Osteoblast (primary cell): Measurements from ENCODE around the gene FNIP2. TPM values are rescaled to one million over a fixed set of nuclear protein-coding genes. Genes with fewer than 3 reads are reported as not detected.
"Not testable (repeated sequence)": the region's sequence is repeated elsewhere in the genome, so short reads cannot be mapped to it uniquely, and the experiment has no call there.

Source experiments
- DNase-seq: peaks from one replicate; pipeline ENCODE4 v3.0.0; 2011; ENCODE audit warnings: low spot score, mixed read lengths; ENCODE audit not compliant: insufficient read length; ENCODE audit errors: missing footprints
- H2AFZ ChIP-seq: 2 replicates; pipeline ENCODE4 v1.6.0; 2011; ENCODE audit warnings: mild to moderate bottlenecking, low read length
- H3K27ac ChIP-seq: 2 replicates; pipeline ENCODE4 v1.5.1; 2011; ENCODE audit warnings: mild to moderate bottlenecking, low read depth, low read length, moderate library complexity
- H3K27me3 ChIP-seq: 2 replicates; pipeline ENCODE4 v1.6.0; 2012; ENCODE audit warnings: mild to moderate bottlenecking, control low read depth, inconsistent platforms, low read length, moderate library complexity; ENCODE audit not compliant: insufficient read depth
- H3K36me3 ChIP-seq: 2 replicates; pipeline ENCODE4 v1.5.1; 2011; ENCODE audit warnings: mild to moderate bottlenecking, low read length, control low read depth, moderate library complexity; ENCODE audit not compliant: insufficient read depth
- H3K4me1 ChIP-seq: 2 replicates; pipeline ENCODE4 v1.5.1; 2011; ENCODE audit warnings: mild to moderate bottlenecking, low read length, control low read depth, moderate library complexity; ENCODE audit not compliant: insufficient read depth
- H3K4me2 ChIP-seq: 2 replicates; pipeline ENCODE4 v1.6.0; 2011; ENCODE audit warnings: mild to moderate bottlenecking, low read length; ENCODE audit not compliant: insufficient read depth
- H3K4me3 ChIP-seq: fragments of 200-600 bp; sonication (generic); 3 replicates; pipeline ENCODE4 v1.5.1; 2012; ENCODE audit warnings: mild to moderate bottlenecking, low read length, inconsistent platforms; ENCODE audit not compliant: insufficient read depth
- H3K79me2 ChIP-seq: 2 replicates; pipeline ENCODE4 v1.6.0; 2012; ENCODE audit warnings: mild to moderate bottlenecking, low read length, control low read depth, inconsistent platforms; ENCODE audit not compliant: insufficient read depth
- H3K9me3 ChIP-seq: 2 replicates; pipeline ENCODE4 v1.5.1; 2011; ENCODE audit warnings: low read depth, low read length, control low read depth
- H4K20me1 ChIP-seq: 2 replicates; pipeline ENCODE4 v1.6.0; 2012; ENCODE audit warnings: mild to moderate bottlenecking, low read length, control low read depth; ENCODE audit not compliant: insufficient read depth
- total RNA-seq: library from RNA; depleted of rRNA; stranded (reverse); fragments of >200 nt; gene quantifications from 2 replicates; pipeline ENCODE4 v1.2.3, GENCODE V29; 2012
- TF ChIP-seq, protein P1 (sequence below): IDR thresholded peaks from 2 replicates; pipeline ENCODE4 v1.5.1; 2011; ENCODE audit warnings: mild to moderate bottlenecking, low read depth, low read length, moderate library complexity; ENCODE audit errors: extremely low read depth

Gene FNIP2
- total RNA-seq, 1 donor, result 78.9 TPM

DNA sequence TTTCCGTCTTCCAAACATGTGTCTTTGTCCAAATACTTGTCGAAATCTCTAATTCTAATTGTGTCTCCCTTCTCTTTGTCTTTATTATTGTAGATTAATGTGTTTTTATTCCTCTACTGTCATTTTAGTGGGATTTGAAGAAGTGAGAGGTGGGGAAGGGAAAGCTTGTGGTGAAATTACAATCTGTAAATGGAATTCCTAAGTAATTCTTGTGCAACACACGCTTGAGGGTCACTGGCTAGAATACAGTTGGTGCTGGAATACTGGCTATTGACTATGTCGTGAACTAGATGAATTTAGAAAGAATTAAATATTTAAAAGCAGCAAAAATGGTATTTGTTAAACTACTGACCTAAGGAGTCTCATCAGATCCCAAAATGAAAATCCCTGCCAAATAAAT lies 10.7 kb upstream of the FNIP2 start:
- Histone ChIP-seq H3K36me3 (no peaks in the 10 kb centered on the region), H3K79me2 (no peaks in the 10 kb centered on the region), H2AFZ (no peak overlapping the region), H3K27me3 (no peaks in the 10 kb centered on the region), H3K4me3 (no peak overlapping the region), H3K4me2 (no peak overlapping the region), H3K9me3 (no peaks in the 10 kb centered on the region), H3K4me1 (peaks cover 24% of the 10 kb centered on the region), H4K20me1 (no peaks in the 10 kb centered on the region), H3K27ac (no peak overlapping the region)
- DNase-seq, result no peak
- TF ChIP-seq, protein P1, sequence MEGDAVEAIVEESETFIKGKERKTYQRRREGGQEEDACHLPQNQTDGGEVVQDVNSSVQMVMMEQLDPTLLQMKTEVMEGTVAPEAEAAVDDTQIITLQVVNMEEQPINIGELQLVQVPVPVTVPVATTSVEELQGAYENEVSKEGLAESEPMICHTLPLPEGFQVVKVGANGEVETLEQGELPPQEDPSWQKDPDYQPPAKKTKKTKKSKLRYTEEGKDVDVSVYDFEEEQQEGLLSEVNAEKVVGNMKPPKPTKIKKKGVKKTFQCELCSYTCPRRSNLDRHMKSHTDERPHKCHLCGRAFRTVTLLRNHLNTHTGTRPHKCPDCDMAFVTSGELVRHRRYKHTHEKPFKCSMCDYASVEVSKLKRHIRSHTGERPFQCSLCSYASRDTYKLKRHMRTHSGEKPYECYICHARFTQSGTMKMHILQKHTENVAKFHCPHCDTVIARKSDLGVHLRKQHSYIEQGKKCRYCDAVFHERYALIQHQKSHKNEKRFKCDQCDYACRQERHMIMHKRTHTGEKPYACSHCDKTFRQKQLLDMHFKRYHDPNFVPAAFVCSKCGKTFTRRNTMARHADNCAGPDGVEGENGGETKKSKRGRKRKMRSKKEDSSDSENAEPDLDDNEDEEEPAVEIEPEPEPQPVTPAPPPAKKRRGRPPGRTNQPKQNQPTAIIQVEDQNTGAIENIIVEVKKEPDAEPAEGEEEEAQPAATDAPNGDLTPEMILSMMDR, result no peak

DNA sequence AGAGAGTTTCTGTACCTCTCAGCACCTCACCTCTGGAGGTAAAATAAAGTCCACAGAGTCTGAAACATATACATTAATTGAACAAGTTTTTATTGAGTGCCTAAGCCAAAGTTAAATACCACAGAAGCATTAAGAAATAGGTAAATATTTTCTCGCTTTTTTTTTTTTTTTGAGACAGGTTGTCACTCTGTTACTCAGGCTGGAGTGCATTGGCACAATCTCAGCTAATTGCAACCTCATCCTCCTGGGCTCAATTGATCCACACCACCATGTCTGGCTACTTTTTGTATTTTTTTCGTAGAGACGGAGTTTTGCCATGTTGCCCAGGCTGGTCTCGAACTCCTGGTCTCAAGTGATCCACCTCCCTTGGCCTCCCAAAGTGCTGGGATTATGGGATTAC lies 10.1 kb upstream of the FNIP2 start:
- H2AFZ ChIP-seq, result no peak overlapping the region
- H3K36me3 ChIP-seq, result no peaks in the 10 kb centered on the region
- no peak overlapping the region for H3K27ac ChIP-seq
- peaks cover 24% of the 10 kb centered on the region for H3K4me1 ChIP-seq
- H3K27me3 ChIP-seq, result no peaks in the 10 kb centered on the region
- H3K79me2 ChIP-seq, result no peaks in the 10 kb centered on the region
- no peak for DNase-seq
- no peak overlapping the region for H3K4me3 ChIP-seq
- no peaks in the 10 kb centered on the region for H3K9me3 ChIP-seq
- no peaks in the 10 kb centered on the region for H4K20me1 ChIP-seq
- H3K4me2 ChIP-seq, result no peak overlapping the region
- TF ChIP-seq, protein P1, result no peak

DNA sequence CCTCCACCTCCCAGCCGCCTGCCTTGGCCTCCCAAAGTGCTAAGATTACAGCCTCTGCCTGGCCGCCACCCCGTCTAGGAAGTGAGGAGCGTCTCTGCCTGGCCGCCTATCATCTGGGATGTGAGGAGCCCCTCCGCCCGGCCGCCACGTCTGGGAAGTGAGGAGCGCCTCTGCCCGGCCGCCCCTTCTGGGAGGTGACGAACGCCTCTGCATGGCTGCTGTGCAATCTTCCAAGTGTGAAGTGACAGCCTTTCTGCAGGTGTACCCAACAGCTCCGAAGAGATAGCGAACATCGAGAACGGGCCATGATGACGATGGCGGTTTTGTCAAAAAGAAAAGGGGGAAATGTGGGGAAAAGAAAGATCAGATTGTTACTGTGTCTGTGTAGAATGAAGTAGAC lies 9.3 kb upstream of the FNIP2 start:
- H3K4me1 ChIP-seq, result peaks cover 22% of the 10 kb centered on the region
- not testable (repeated sequence) for H3K4me2 ChIP-seq, H2AFZ ChIP-seq, H3K36me3 ChIP-seq, DNase-seq, H4K20me1 ChIP-seq, H3K79me2 ChIP-seq, H3K27ac ChIP-seq, H3K9me3 ChIP-seq, H3K27me3 ChIP-seq, H3K4me3 ChIP-seq

DNA sequence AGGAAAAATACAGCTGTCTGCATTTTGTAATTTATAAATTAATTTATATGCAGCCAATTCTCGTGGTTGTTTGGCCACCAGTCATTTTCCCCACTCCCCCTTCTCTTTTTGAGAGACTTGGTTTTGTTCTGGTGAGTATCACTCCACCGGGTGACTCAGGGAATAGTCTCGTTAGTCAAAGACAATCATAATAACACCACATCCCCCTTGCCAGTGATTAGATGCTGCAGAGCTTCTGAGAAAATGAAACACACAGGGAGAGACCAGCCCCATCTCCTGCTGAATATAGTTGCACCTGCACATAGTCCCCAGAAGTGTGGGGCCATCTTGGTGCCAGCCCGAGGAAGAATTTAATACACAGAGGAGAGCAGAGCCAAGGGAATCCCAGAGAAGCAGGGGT lies 8.0 kb upstream of the FNIP2 start:
- Histone ChIP-seq H3K4me1 (peaks cover 15% of the 10 kb centered on the region), H3K27me3 (no peaks in the 10 kb centered on the region), H3K4me3 (no peak overlapping the region), H3K27ac (peak overlapping the region; percentile 39), H4K20me1 (no peaks in the 10 kb centered on the region), H3K79me2 (no peaks in the 10 kb centered on the region), H2AFZ (no peak overlapping the region), H3K9me3 (no peaks in the 10 kb centered on the region), H3K36me3 (no peaks in the 10 kb centered on the region), H3K4me2 (peak overlapping the region; percentile 63)
- peak; percentile 74 for DNase-seq
- TF ChIP-seq, protein P1, result no peak
